ENCODE results near the gene SEC23B.
"Not testable (repeated sequence)": the region's sequence is repeated elsewhere in the genome, so short reads cannot be mapped to it uniquely, and the experiment has no call there.

DNA sequence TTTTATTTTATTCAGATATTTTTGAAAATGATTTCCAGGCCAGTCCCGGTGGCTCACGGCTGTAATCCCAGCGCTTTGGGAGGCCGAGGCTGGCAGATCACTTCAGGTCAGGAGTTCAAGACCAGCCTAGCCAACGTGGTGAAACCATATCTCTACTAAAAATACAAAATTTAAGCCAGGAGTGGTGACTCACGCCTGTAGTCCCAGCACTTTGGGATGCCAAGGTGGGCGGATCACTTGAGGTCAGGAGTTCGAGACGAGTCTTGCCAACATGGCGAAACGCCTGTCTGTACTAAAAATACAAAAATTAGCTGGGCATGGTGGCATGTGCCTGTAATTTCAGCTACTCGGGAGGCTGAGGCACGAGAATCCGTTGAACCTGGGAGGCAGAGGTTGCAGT, 19.0 kb downstream of the SEC23B start:
- TF ChIP-seq EZH2 (IDR thresholded peaks at IDR 0.05; ENCODE audit: low read depth, unreplicated experiment); NANOG (IDR thresholded peaks at IDR 0.05; ENCODE audit: borderline replicate concordance); EZH2phosphoT487 (IDR thresholded peaks at IDR 0.05; ENCODE audit: unreplicated experiment); POLR2AphosphoS5 (IDR thresholded peaks at IDR 0.05; ENCODE audit: low read depth); ZNF331 (CRISPR knock-in tag; IDR thresholded peaks at IDR 0.05; ENCODE audit: low read depth); CREB1 (CRISPR knock-in tag; IDR thresholded peaks at IDR 0.05; ENCODE audit: low read depth); STAT1 (IDR thresholded peaks at IDR 0.05; ENCODE audit: unreplicated experiment); JUNB (IDR thresholded peaks at IDR 0.05; ENCODE audit: unreplicated experiment): not testable (repeated sequence)
- TF ChIP-seq, protein P1, sequence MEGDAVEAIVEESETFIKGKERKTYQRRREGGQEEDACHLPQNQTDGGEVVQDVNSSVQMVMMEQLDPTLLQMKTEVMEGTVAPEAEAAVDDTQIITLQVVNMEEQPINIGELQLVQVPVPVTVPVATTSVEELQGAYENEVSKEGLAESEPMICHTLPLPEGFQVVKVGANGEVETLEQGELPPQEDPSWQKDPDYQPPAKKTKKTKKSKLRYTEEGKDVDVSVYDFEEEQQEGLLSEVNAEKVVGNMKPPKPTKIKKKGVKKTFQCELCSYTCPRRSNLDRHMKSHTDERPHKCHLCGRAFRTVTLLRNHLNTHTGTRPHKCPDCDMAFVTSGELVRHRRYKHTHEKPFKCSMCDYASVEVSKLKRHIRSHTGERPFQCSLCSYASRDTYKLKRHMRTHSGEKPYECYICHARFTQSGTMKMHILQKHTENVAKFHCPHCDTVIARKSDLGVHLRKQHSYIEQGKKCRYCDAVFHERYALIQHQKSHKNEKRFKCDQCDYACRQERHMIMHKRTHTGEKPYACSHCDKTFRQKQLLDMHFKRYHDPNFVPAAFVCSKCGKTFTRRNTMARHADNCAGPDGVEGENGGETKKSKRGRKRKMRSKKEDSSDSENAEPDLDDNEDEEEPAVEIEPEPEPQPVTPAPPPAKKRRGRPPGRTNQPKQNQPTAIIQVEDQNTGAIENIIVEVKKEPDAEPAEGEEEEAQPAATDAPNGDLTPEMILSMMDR (conservative IDR thresholded peaks at IDR 0.05; ENCODE audit: low read depth in 2 of 2), result not testable (repeated sequence)
- TF ChIP-seq, protein P2, sequence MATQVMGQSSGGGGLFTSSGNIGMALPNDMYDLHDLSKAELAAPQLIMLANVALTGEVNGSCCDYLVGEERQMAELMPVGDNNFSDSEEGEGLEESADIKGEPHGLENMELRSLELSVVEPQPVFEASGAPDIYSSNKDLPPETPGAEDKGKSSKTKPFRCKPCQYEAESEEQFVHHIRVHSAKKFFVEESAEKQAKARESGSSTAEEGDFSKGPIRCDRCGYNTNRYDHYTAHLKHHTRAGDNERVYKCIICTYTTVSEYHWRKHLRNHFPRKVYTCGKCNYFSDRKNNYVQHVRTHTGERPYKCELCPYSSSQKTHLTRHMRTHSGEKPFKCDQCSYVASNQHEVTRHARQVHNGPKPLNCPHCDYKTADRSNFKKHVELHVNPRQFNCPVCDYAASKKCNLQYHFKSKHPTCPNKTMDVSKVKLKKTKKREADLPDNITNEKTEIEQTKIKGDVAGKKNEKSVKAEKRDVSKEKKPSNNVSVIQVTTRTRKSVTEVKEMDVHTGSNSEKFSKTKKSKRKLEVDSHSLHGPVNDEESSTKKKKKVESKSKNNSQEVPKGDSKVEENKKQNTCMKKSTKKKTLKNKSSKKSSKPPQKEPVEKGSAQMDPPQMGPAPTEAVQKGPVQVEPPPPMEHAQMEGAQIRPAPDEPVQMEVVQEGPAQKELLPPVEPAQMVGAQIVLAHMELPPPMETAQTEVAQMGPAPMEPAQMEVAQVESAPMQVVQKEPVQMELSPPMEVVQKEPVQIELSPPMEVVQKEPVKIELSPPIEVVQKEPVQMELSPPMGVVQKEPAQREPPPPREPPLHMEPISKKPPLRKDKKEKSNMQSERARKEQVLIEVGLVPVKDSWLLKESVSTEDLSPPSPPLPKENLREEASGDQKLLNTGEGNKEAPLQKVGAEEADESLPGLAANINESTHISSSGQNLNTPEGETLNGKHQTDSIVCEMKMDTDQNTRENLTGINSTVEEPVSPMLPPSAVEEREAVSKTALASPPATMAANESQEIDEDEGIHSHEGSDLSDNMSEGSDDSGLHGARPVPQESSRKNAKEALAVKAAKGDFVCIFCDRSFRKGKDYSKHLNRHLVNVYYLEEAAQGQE (IDR thresholded peaks at IDR 0.05; ENCODE audit: unreplicated experiment), result not testable (repeated sequence)

Measured in GM23338 (cell line).